ENCODE results near the gene EMP1.

EMP1 gene

GRCh38 chr12:13242936-13243335 is 46.4 kb downstream of the EMP1 start:
- Histone ChIP-seq H3K27ac (ENCODE audit: low read depth, low read length) (no peak overlapping the region), H3K23ac (ENCODE audit: low read length) (no peak overlapping the region)

DNA sequence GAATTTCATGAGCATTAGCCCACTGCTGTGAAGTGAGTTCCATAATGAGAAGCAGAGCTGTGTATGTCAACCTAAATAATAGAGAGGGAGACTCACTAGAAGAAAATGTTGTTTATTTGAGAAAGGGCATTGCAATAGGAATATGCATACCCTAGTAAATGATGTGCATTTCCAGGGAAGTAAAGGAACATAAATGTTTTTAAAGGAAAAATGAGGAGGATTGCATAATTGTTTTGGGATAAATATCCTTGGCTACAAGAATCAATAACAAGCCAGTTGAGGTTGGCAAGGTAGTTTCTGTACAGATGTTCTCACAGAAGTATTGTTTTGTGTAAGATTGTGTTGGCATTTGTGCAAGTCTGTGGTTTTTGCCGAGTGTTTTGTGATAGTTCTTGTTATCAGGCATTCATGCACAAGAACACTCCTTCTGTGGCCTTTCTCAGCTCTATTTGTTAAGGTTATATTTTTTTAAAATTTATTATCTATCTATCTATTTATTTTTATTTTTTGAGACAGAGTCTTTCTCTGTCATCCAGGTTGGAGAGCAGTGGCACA is 47.1 kb downstream of the EMP1 start:
- Histone ChIP-seq H3K36me3 (ENCODE audit: control insufficient read depth, insufficient read depth, low read length) (no peaks in the 10 kb centered on the region), H2BK15ac (replicated peaks; ENCODE audit: low read depth) (no peak overlapping the region), H3K4me2 (ENCODE audit: low read length) (no peak overlapping the region), H4K8ac (ENCODE audit: low read depth, low read length) (no peak overlapping the region), H3K18ac (ENCODE audit: low read length) (no peak overlapping the region), H3K79me1 (ENCODE audit: low read length) (no peaks in the 10 kb centered on the region), H3K79me2 (ENCODE audit: control insufficient read depth, insufficient read depth, low read length) (no peaks in the 10 kb centered on the region), H3K23ac (ENCODE audit: low read length) (no peak overlapping the region), H2BK5ac (ENCODE audit: low read length) (no peak overlapping the region), H4K5ac (ENCODE audit: low read length) (no peak overlapping the region), H3K4ac (ENCODE audit: low read depth, low read length) (no peak overlapping the region), H2BK120ac (ENCODE audit: low read depth, low read length) (no peak overlapping the region), H3K4me1 (ENCODE audit: control insufficient read depth, low read depth, low read length) (no peaks in the 10 kb centered on the region), H3K27ac (ENCODE audit: low read depth, low read length) (no peak overlapping the region), H2AK5ac (ENCODE audit: low read length) (no peak overlapping the region), H3K56ac (ENCODE audit: low read length) (no peak overlapping the region), H3K9ac (ENCODE audit: low read length) (no peak overlapping the region), H3K4me3 (ENCODE audit: low read length) (no peak overlapping the region), H3K27me3 (ENCODE audit: insufficient read depth, low read length, poor library complexity) (no peaks in the 10 kb centered on the region)
- WGBS (ENCODE audit: extremely low coverage, insufficient coverage, low lambda C conversion rate), result no CpG with 5 or more reads among the region's 1 CpG
- no peak for DNase-seq

More at GRCh38 chr12:13242936-13243335, 46.4 kb downstream of the EMP1 start:
- no peaks in the 10 kb centered on the region for H3K36me3 ChIP-seq (ENCODE audit: control insufficient read depth, insufficient read depth, low read length)
- no peak overlapping the region for H2BK15ac ChIP-seq (replicated peaks; ENCODE audit: low read depth)
- WGBS (ENCODE audit: extremely low coverage, insufficient coverage, low lambda C conversion rate), result no CpG with 5 or more reads among the region's 4 CpGs
- no peak for DNase-seq
- H3K79me1 ChIP-seq (ENCODE audit: low read length), result no peaks in the 10 kb centered on the region
- no peak overlapping the region for H3K4me2 ChIP-seq (ENCODE audit: low read length)
- no peak overlapping the region for H2AK5ac ChIP-seq (ENCODE audit: low read length)
- no peak overlapping the region for H3K4ac ChIP-seq (ENCODE audit: low read depth, low read length)
- no peak overlapping the region for H4K5ac ChIP-seq (ENCODE audit: low read length)
- H3K9ac ChIP-seq (ENCODE audit: low read length), result no peak overlapping the region
- H2BK120ac ChIP-seq (ENCODE audit: low read depth, low read length), result no peak overlapping the region
- H3K4me1 ChIP-seq (ENCODE audit: control insufficient read depth, low read depth, low read length), result peaks cover 2% of the 10 kb centered on the region
- H4K8ac ChIP-seq (ENCODE audit: low read depth, low read length), result no peak overlapping the region
- no peaks in the 10 kb centered on the region for H3K79me2 ChIP-seq (ENCODE audit: control insufficient read depth, insufficient read depth, low read length)
- no peaks in the 10 kb centered on the region for H3K27me3 ChIP-seq (ENCODE audit: insufficient read depth, low read length, poor library complexity)
- no peak overlapping the region for H3K4me3 ChIP-seq (ENCODE audit: low read length)
- H2BK5ac ChIP-seq (ENCODE audit: low read length), result no peak overlapping the region
- no peak overlapping the region for H3K18ac ChIP-seq (ENCODE audit: low read length)
- H3K56ac ChIP-seq (ENCODE audit: low read length), result no peak overlapping the region

- Histone ChIP-seq H3K4me3 (ENCODE audit: low read length) (no peak overlapping the region), H3K56ac (ENCODE audit: low read length) (no peak overlapping the region), H3K9ac (ENCODE audit: low read length) (no peak overlapping the region), H2AK5ac (ENCODE audit: low read length) (no peak overlapping the region), H3K4me1 (ENCODE audit: control insufficient read depth, low read depth, low read length) (no peaks in the 10 kb centered on the region), H3K79me2 (ENCODE audit: control insufficient read depth, insufficient read depth, low read length) (no peaks in the 10 kb centered on the region), H3K4ac (ENCODE audit: low read depth, low read length) (no peak overlapping the region), H3K79me1 (ENCODE audit: low read length) (no peaks in the 10 kb centered on the region), H3K4me2 (ENCODE audit: low read length) (no peak overlapping the region), H4K5ac (ENCODE audit: low read length) (no peak overlapping the region), H2BK15ac (replicated peaks; ENCODE audit: low read depth) (no peak overlapping the region), H3K27me3 (ENCODE audit: insufficient read depth, low read length, poor library complexity) (no peaks in the 10 kb centered on the region), H3K18ac (ENCODE audit: low read length) (no peak overlapping the region), H3K23ac (ENCODE audit: low read length) (no peak overlapping the region), H2BK120ac (ENCODE audit: low read depth, low read length) (no peak overlapping the region), H4K8ac (ENCODE audit: low read depth, low read length) (no peak overlapping the region), H3K27ac (ENCODE audit: low read depth, low read length) (no peak overlapping the region), H2BK5ac (ENCODE audit: low read length) (no peak overlapping the region), H3K36me3 (ENCODE audit: control insufficient read depth, insufficient read depth, low read length) (no peaks in the 10 kb centered on the region)
- WGBS (ENCODE audit: extremely low coverage, insufficient coverage, low lambda C conversion rate), result no CpG with 5 or more reads among the region's 3 CpGs
- no peak for DNase-seq
These were observed 51.1 kb downstream of the EMP1 start for GRCh38 chr12:13247596-13247995.

DNA sequence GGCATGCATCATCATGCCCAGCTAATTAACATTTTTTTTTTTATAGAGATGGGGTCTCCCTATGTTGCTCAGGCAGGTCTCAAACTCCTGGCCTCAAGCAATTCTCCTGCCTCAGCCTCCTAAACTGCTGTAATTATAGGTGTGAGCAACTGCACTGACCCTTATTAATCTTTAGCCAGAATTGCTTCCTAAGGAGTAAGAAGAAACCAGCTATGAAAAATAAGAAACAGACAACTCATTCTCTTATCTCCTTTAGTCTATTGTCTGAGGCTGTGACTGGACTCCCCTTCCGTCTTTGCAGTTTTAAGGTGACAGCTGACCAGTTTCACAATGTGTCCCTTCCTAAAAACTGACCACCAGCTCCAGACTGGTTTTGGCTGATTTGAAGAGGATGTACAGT is 52.4 kb downstream of the EMP1 start:
- Histone ChIP-seq H3K18ac (ENCODE audit: low read length) (no peak overlapping the region), H2BK5ac (ENCODE audit: low read length) (no peak overlapping the region), H3K4ac (ENCODE audit: low read depth, low read length) (no peak overlapping the region), H3K23ac (ENCODE audit: low read length) (no peak overlapping the region), H2BK120ac (ENCODE audit: low read depth, low read length) (no peak overlapping the region), H3K27me3 (ENCODE audit: insufficient read depth, low read length, poor library complexity) (no peaks in the 10 kb centered on the region), H3K36me3 (ENCODE audit: control insufficient read depth, insufficient read depth, low read length) (no peaks in the 10 kb centered on the region), H3K9ac (ENCODE audit: low read length) (no peak overlapping the region), H3K79me2 (ENCODE audit: control insufficient read depth, insufficient read depth, low read length) (no peaks in the 10 kb centered on the region), H2BK15ac (replicated peaks; ENCODE audit: low read depth) (no peak overlapping the region), H3K79me1 (ENCODE audit: low read length) (no peaks in the 10 kb centered on the region), H3K4me1 (ENCODE audit: control insufficient read depth, low read depth, low read length) (no peaks in the 10 kb centered on the region), H3K56ac (ENCODE audit: low read length) (no peak overlapping the region), H3K4me2 (ENCODE audit: low read length) (no peak overlapping the region), H3K27ac (ENCODE audit: low read depth, low read length) (no peak overlapping the region), H3K4me3 (ENCODE audit: low read length) (no peak overlapping the region), H2AK5ac (ENCODE audit: low read length) (no peak overlapping the region), H4K5ac (ENCODE audit: low read length) (no peak overlapping the region), H4K8ac (ENCODE audit: low read depth, low read length) (no peak overlapping the region)
- no peak for DNase-seq
- no CpG with 5 or more reads among the region's 1 CpG for WGBS (ENCODE audit: extremely low coverage, insufficient coverage, low lambda C conversion rate)

DNA sequence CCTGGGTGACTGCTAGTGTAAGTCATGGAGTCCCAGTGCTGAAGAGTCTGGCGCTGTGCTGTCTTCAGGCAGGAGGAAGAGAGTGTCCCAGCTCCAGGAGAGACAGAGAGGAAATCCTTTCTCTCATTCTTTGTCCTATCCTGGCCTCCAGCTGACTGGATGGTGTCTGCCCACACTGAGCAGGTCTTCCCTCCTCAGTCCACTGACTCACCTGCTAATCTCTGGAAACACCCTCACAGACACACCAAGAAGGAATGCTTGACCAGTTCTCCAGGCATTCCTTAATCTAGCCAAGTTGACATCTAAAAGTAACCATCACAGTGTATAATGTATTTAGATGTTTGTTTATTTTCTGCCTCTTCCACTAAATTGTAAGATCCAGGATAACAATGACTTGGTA is 53.9 kb downstream of the EMP1 start:
- no peak overlapping the region for H3K4me3 ChIP-seq (ENCODE audit: low read length)
- no peak overlapping the region for H4K8ac ChIP-seq (ENCODE audit: low read depth, low read length)
- DNase-seq, result no peak
- no peaks in the 10 kb centered on the region for H3K27me3 ChIP-seq (ENCODE audit: insufficient read depth, low read length, poor library complexity)
- H2BK15ac ChIP-seq (replicated peaks; ENCODE audit: low read depth), result no peak overlapping the region
- no peaks in the 10 kb centered on the region for H3K36me3 ChIP-seq (ENCODE audit: control insufficient read depth, insufficient read depth, low read length)
- H2BK120ac ChIP-seq (ENCODE audit: low read depth, low read length), result no peak overlapping the region
- H2AK5ac ChIP-seq (ENCODE audit: low read length), result no peak overlapping the region
- no peaks in the 10 kb centered on the region for H3K79me2 ChIP-seq (ENCODE audit: control insufficient read depth, insufficient read depth, low read length)
- H3K4me1 ChIP-seq (ENCODE audit: control insufficient read depth, low read depth, low read length), result no peaks in the 10 kb centered on the region
- no peak overlapping the region for H2BK5ac ChIP-seq (ENCODE audit: low read length)
- no peak overlapping the region for H3K4me2 ChIP-seq (ENCODE audit: low read length)
- no peaks in the 10 kb centered on the region for H3K79me1 ChIP-seq (ENCODE audit: low read length)
- no peak overlapping the region for H3K23ac ChIP-seq (ENCODE audit: low read length)
- no CpG with 5 or more reads among the region's 1 CpG for WGBS (ENCODE audit: extremely low coverage, insufficient coverage, low lambda C conversion rate)
- H3K18ac ChIP-seq (ENCODE audit: low read length), result no peak overlapping the region
- H3K56ac ChIP-seq (ENCODE audit: low read length), result no peak overlapping the region
- H3K9ac ChIP-seq (ENCODE audit: low read length), result no peak overlapping the region
- H4K5ac ChIP-seq (ENCODE audit: low read length), result no peak overlapping the region
- no peak overlapping the region for H3K4ac ChIP-seq (ENCODE audit: low read depth, low read length)
- H3K27ac ChIP-seq (ENCODE audit: low read depth, low read length), result no peak overlapping the region

- no peak overlapping the region for H3K4me2 ChIP-seq (ENCODE audit: low read length)
- H3K4me1 ChIP-seq (ENCODE audit: control insufficient read depth, low read depth, low read length), result peaks cover 5% of the 10 kb centered on the region
- H3K4ac ChIP-seq (ENCODE audit: low read depth, low read length), result no peak overlapping the region
- no peaks in the 10 kb centered on the region for H3K36me3 ChIP-seq (ENCODE audit: control insufficient read depth, insufficient read depth, low read length)
- no peak overlapping the region for H3K27ac ChIP-seq (ENCODE audit: low read depth, low read length)
- no peak overlapping the region for H4K8ac ChIP-seq (ENCODE audit: low read depth, low read length)
- H3K23ac ChIP-seq (ENCODE audit: low read length), result no peak overlapping the region
- H2AK5ac ChIP-seq (ENCODE audit: low read length), result no peak overlapping the region
- no peak overlapping the region for H3K56ac ChIP-seq (ENCODE audit: low read length)
- H2BK120ac ChIP-seq (ENCODE audit: low read depth, low read length), result no peak overlapping the region
- H2BK5ac ChIP-seq (ENCODE audit: low read length), result no peak overlapping the region
- H3K4me3 ChIP-seq (ENCODE audit: low read length), result no peak overlapping the region
- H3K18ac ChIP-seq (ENCODE audit: low read length), result no peak overlapping the region
- H3K79me1 ChIP-seq (ENCODE audit: low read length), result no peaks in the 10 kb centered on the region
- DNase-seq, result no peak
- no peaks in the 10 kb centered on the region for H3K27me3 ChIP-seq (ENCODE audit: insufficient read depth, low read length, poor library complexity)
- WGBS (ENCODE audit: extremely low coverage, insufficient coverage, low lambda C conversion rate), result no CpG with 5 or more reads among the region's 5 CpGs
- H3K79me2 ChIP-seq (ENCODE audit: control insufficient read depth, insufficient read depth, low read length), result no peaks in the 10 kb centered on the region
- H2BK15ac ChIP-seq (replicated peaks; ENCODE audit: low read depth), result no peak overlapping the region
- no peak overlapping the region for H3K9ac ChIP-seq (ENCODE audit: low read length)
- H4K5ac ChIP-seq (ENCODE audit: low read length), result no peak overlapping the region
These were observed 55.0 kb downstream of the EMP1 start for GRCh38 chr12:13251521-13251920.

Measured in mesendoderm (in vitro differentiated cells).